GM11168 (cell line): ENCODE results near the gene BOK.

ENCODE experiments used
- in situ Hi-C: fragments of 300-500 bp; cut with MboI; formaldehyde crosslinking; loops from one replicate; pipeline ENCODE4 v1.12.0; 2022; ENCODE audit warnings: low sequenced_read_pairs; ENCODE audit not compliant: unreplicated experiment

Gene BOK

DNA sequence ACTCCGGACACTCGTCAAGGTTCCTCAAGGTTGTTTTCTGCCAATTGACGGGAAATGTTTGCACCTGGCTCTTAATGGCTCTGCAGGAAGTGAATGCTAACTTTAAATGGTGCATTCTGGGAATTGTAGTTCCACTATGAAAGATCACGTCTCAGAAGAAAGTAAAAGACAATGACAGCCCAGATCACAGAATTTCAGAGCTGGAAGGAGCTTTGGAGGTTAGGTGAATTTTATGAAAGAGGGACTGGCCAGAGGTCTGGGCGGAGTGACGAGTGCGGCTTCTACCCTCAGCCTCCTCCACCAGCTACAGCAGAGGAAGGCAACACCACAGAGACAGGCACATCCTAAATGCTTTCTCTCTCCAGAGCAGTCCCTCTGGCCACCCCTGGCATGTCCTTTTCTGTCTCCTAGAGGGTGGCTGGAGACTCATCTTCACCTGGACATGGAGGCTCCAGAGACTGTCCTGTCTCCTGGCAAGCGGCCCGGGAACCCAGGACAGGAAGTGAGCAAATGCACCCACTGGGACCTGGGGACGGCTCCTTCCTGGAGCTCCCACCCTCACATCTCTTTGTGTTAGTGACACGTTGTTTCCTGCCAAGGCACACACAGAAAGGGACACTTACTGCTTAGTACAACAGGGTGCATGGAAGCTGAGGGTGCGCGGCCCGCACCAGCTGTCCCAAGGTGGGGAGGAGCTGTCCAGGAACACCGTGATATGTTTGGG is 59.0 kb downstream of the BOK start:
- in situ Hi-C loops, result no loop called here

DNA sequence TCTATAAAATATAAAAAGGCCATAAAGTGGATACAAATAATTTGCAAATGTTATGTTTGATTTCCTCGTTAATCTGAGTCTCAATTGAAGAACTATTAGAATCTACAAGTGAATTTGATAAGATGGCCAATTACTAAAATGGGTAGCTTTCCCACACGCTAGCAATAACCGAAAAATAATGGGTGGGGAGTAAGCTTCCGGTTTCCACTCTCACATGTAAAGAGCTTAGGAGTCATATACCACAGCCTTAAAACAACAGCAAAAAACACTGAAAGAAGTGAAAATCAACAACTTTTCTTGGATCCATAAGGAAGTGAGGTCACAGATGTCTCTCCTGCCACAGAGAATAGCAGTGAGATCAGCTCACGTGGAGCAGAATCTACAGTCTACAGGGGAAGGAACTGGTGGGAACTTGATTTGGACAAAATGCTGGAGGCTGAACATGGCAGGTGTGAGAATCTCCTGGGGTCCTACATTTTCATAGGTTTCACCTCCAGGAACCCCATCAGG is 59.8 kb downstream of the BOK start:
- in situ Hi-C loops, result no loop called here

DNA sequence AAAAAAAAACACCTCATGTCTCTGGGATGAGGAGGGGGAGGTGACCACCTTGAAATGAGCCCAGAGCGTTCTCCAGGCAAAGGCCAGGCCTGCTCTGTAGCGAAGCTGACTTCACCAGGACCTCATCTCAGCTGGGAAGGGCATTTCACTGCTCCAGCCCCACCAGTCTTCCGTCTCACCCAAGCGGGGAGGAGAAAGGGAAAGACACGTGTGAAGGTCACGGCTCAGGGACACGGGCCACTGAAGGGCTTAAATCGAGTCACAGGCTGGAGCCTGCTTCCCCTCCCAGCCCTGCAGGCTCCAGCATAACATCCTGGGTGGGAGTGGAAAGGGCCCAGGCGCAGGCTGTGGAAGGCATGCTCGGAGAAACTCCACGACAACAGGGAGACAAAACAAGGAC is 60.3 kb downstream of the BOK start:
- in situ Hi-C loops, result no loop called here

DNA sequence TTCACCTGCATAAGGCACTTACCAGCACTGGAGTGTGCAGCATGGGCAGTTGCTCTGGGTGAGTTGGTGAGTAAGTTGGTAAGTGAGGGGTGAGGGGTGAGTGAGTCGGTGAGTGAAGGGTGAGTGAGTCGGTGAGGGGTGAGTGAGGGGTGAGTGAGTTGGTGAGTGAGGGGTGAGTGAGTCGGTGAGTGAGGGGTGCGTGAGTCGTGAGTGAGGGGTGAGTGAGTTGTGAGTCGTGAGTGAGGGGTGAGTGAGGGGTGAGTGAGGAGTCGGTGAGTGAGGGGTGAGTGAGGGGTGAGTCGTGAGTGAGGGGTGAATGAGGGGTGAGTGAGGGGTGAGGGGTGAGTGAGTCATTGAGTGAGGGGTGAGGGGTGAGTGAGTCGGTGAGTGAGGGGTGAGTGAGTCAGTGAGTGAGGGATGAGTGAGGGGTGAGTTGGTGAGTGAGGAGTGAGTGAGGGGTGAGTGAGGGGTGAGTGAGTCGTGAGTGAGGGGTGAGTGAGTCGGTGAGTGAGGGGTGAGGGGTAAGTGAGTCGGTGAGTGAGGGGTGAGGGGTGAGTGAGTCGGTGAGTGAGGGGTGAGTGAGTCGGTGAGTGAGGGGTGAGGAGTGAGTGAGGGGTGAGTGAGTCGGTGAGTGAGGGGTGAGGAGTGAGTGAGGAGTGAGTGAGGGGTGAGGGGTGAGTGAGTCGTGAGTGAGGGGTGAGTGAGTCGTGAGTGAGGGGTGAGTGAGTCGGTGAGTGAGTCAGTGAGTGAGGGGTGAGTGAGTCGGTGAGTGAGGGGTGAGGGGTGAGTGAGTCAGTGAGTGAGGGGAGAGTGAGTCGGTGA is 61.3 kb downstream of the BOK start:
- in situ Hi-C loops, result no loop called here

DNA sequence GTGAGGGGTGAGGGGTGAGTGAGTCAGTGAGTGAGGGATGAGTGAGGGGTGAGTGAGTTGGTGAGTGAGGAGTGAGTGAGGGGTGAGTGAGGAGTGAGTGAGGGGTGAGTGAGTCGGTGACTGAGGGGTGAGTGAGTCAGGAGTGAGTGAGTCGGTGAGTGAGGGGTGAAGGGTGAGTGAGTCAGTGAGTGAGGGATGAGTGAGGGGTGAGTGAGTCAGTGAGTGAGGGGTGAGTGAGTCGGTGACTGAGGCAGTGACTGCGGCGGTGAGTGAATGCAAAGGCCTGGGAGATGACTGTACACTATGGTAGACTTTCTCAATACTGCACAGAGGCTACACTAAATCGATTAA is 61.8 kb downstream of the BOK start:
- in situ Hi-C loops, result no loop called here
